RWPE1 (cell line): Measurements from ENCODE around the gene LFNG.

Experiments
- CTCF ChIA-PET: fragments of 350-600 bp; sonication (Branson Sonifier 250); formaldehyde crosslinking; extraction: SDS; loops from one replicate; lab custom pipeline; 2021; lab: Yijun Ruan, JAX
- POLR2A ChIA-PET: fragments of 400-600 bp; formaldehyde crosslinking; extraction: SDS; loops from one replicate; lab custom pipeline; 2020; ENCODE audit warnings: antibody characterized with exemption; ENCODE audit not compliant: low non-redundant PET; lab: Yijun Ruan, JAX
- DNase-seq: peaks from one replicate; pipeline ENCODE4 v3.0.0; 2012; ENCODE audit warnings: low spot score
- H3K27ac ChIP-seq: fragments of 450-650 bp; 2 replicates; pipeline ENCODE4 v1.5.1; 2017
- TF ChIP-seq, protein P1 (sequence below): fragments of 450-650 bp; conservative IDR thresholded peaks from 2 replicates; pipeline ENCODE4 v1.5.1; 2017; ENCODE audit warnings: low read depth, mild to moderate bottlenecking

The LFNG gene, protein sequence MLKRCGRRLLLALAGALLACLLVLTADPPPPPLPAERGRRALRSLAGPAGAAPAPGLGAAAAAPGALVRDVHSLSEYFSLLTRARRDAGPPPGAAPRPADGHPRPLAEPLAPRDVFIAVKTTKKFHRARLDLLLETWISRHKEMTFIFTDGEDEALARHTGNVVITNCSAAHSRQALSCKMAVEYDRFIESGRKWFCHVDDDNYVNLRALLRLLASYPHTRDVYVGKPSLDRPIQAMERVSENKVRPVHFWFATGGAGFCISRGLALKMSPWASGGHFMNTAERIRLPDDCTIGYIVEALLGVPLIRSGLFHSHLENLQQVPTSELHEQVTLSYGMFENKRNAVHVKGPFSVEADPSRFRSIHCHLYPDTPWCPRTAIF

DNA sequence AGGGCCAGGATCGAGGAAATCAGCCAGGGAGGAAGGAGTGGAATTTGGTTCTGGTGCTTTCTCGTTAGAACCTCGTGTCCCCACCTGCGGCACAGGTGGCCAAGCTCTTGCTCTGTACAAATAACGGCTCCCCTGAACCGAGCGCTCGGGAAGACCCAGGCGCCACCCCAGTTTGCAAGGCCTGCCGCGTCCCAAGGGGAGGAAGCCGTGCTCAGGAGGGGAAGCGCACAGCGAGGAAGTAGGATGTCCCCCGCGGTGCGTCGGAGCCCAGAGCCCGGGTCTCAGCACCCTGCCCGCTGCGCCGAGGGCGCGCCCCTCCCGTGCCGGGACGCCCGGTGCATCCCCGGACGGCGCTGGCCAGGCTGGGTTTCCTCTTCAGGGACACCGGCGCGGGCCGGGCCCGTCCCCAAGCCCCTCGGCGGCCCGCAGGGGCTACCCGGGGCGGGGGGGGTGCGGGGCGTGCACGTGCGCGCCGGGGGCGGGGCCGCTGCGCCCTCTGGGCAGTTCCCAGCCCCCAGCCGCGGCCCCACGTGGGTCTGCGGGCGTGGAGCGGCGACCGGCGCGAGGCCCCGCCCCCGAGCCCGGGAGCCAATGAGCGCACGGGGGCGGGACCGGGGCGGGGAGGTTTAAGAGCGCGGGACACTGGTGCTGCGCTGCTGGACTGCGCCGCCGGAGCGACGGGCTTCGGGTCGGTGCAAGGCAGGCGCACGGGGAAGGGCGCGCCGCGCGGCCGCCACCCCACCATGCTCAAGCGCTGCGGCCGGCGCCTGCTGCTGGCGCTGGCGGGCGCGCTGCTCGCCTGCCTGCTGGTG lies at the start of gene LFNG:
TSS of gene LFNG (plus strand) at position 656 of the 812 bp plus-strand sequence. CDS start at position 744, 88 bp downstream.
- ChIA-PET POLR2A (no interaction called here), CTCF (interaction anchor here (0.7 kb wide), 1 partner anchor 98 kb away, joined by 3 read pairs; no protein-coding TSS in a partner anchor)
- TF ChIP-seq, protein P1, sequence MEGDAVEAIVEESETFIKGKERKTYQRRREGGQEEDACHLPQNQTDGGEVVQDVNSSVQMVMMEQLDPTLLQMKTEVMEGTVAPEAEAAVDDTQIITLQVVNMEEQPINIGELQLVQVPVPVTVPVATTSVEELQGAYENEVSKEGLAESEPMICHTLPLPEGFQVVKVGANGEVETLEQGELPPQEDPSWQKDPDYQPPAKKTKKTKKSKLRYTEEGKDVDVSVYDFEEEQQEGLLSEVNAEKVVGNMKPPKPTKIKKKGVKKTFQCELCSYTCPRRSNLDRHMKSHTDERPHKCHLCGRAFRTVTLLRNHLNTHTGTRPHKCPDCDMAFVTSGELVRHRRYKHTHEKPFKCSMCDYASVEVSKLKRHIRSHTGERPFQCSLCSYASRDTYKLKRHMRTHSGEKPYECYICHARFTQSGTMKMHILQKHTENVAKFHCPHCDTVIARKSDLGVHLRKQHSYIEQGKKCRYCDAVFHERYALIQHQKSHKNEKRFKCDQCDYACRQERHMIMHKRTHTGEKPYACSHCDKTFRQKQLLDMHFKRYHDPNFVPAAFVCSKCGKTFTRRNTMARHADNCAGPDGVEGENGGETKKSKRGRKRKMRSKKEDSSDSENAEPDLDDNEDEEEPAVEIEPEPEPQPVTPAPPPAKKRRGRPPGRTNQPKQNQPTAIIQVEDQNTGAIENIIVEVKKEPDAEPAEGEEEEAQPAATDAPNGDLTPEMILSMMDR, result no peak
- peak within 1 kb of the TSS; percentile 100 for H3K27ac ChIP-seq
- DNase-seq, result peak; percentile 94

DNA sequence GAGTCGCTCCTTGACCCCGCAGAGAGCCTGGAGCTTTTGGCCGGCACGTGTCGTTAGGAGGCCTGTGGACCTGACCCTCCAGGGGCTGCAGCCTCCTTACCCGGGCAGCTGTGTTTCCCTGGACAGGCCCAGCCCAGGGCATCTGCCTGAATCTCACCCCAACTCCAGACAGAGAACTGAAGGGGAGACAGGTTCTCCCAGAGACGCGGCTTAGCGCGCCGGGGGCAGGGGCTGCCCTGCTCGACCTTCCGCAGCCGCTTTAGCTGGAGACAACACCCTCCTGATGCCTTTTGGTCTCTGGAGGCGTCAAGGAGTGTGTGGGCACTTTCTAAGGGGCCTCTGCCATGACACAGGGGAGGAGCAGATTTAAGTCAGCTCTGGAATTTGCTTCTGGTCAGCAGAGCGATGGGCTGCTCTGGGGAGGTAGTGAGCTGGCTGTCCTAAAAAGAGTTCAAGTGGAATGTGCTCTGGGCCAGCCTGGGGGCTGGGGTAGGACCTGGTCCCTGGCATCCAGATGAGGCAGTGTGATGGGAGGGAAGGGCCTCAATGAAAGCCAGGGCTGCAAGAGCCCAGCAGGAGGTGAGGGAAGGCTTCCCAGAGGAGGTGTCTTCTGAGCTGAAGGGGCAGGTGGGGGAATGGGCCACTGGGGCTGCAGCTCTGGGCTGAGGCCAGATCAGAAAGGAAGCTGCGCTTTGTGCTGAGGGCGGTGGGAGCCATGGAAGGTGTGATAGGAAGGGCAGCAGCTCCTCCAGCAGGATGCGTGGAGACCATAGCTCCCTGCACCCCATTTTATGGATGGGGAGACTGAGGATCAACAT lies 49.2 kb upstream of the LFNG start:
- DNase-seq, result no peak

DNA sequence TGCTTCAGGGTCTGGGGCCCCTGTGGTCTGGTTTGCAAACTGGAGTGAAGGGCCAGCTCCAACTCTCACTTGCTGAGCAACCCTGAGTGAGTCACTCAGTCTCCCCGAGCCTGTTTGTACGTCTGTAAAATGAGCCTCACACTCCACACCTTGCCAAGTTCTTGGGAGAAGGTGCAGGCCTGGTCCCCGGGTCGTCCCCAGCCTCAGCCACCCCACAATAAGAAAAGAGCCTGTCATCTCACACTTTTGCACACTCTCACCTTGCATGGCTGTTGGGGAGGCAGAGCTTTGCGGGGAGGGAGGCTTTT lies 48.6 kb upstream of the LFNG start:
- TF ChIP-seq, protein P1, result no peak
- ChIA-PET POLR2A (no interaction called here), CTCF (interaction anchor here (0.6 to 1.7 kb wide), 3 partner anchors 12 to 200 kb away, joined by 3 to 8 read pairs (median 3); no protein-coding TSS in a partner anchor)
- peak; percentile 85 for DNase-seq
- H3K27ac ChIP-seq, result peak overlapping the region; percentile 92

More for the DNA sequence above, 49.2 kb upstream of the LFNG start:
- peak overlapping the region; percentile 92 for H3K27ac ChIP-seq
- ChIA-PET CTCF (interaction anchor here (0.6 to 1.7 kb wide), 5 partner anchors 11 to 210 kb away, joined by 3 to 8 read pairs (median 3); no protein-coding TSS in a partner anchor), POLR2A (no interaction called here)
- TF ChIP-seq, protein P1, result no peak

DNA sequence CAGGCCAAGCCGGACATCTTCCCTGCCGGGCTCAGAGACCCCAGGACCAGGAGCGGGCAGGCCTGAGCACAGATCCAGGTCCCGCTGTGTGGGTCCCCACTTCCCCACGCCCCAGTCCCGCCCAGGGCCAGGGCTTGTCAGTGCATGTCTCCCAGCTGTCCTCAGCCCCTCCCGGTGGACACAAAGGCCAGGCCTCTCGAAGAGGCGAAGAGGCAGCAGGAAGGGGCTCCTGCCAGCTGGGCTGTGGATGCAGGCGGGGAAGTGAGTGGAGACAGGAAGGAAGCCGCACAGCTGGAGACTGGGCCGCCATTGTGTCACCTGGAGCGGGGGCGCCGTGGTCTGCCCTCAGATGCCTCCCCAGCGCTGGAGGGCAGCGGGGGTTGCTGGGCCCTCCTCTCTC lies 48.2 kb upstream of the LFNG start:
- ChIA-PET CTCF (interaction anchor here (1.7 kb wide), 1 partner anchor 20 kb away, joined by 8 read pairs; no protein-coding TSS in a partner anchor), POLR2A (no interaction called here)
- peak overlapping the region; percentile 92 for H3K27ac ChIP-seq
- peak; percentile 70 for DNase-seq
- TF ChIP-seq, protein P1, result no peak

DNA sequence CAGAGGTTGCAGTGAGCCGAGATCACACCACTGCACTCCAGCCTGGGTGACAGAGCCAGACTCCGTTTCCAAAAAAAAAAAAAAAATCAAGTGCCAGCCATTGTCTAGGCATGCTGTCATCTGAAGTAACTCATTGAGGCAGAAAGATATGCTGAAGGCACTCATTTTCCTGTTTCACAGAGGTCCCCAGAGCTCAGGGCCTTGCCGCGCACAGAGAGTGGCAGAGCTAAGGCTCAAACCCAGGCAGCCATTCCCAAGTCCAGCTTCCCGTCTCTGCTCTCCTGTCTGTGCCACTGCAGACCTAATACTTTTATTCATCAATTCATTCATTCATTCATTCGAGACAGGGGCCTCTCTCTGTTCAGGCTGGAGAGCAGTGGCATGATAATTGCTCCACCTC lies 46.8 kb upstream of the LFNG start:
- DNase-seq, result no peak
- ChIA-PET POLR2A (no interaction called here), CTCF (interaction anchor here (0.6 to 1.4 kb wide), 2 partner anchors 21 to 418 kb away, joined by 3 read pairs; no protein-coding TSS in a partner anchor)
- peak overlapping the region; percentile 92 for H3K27ac ChIP-seq
- TF ChIP-seq, protein P1, result no peak
